Adrenal gland (tissue), 5 donors: ENCODE results near the gene HSPB1.

Experiments used
- CTCF ChIP-seq, 6 experiments: fragments of 450-650 bp in 4 of 6; fragments of 200-600 bp in 2 of 6; sonication (generic) in 1 of 6; IDR thresholded peaks; 1 replicate in 5 of 6; 2 replicates in 1 of 6; pipeline versions ENCODE4 v1.5.1 to v1.8.0; 2016 to 2021; ENCODE audit warnings: antibody characterized with exemption in 6 of 6, mild to moderate bottlenecking in 2 of 6, moderate library complexity in 1 of 6
- POLR2A ChIP-seq, 2 donors: fragments of 450-650 bp; IDR thresholded peaks; one replicate each; pipeline ENCODE4 v1.6.1; 2017; ENCODE audit warnings: antibody characterized with exemption in 2 of 2, mild to moderate bottlenecking in 2 of 2, moderate library complexity in 1 of 2
- donor health status: DM: no; HTN: no; CAD: no.

GRCh38 chr7:76325092-76325491 is 22.6 kb downstream of the HSPB1 start:
- TF ChIP-seq CTCF (IDR thresholded peaks at IDR 0.05) (no peak), POLR2A (IDR thresholded peaks at IDR 0.05) (no peak)
